ENCODE measurements around the gene TYMP. TPM values are rescaled to one million over a fixed set of nuclear protein-coding genes. Genes with fewer than 3 reads are reported as not detected.

Gene TYMP
- total RNA-seq, 1 donor from 2014 or later: 8.9 TPM

GRCh38 chr22:50485221-50486131, 44.3 kb downstream of the TYMP start:
- no peaks in the 10 kb centered on the region for H3K9me3 ChIP-seq (ENCODE audit: control insufficient read depth in 3 of 3, low read length in 3 of 3)
- no peaks in the 10 kb centered on the region for H3K4me1 ChIP-seq (ENCODE audit: control insufficient read depth in 3 of 3, insufficient read depth in 3 of 3, low read length in 3 of 3)
- H3K27ac ChIP-seq (ENCODE audit: low read depth, low read length): no peak overlapping the region
- no peak overlapping the region for H3K9ac ChIP-seq (ENCODE audit: low read depth in 1 of 3, low read length in 3 of 3)
- H3K36me3 ChIP-seq (ENCODE audit: control insufficient read depth in 3 of 3, insufficient read depth in 3 of 3, low read length in 3 of 3): no peaks in the 10 kb centered on the region
- H3K27me3 ChIP-seq (ENCODE audit: control insufficient read depth in 3 of 3, insufficient read depth in 3 of 3, low read length in 3 of 3): peaks cover 36 to 67% (median 64%) of the 10 kb centered on the region in 3 donors
- H3K4me3 ChIP-seq (ENCODE audit: low read length in 3 of 3): no peak overlapping the region

- H3K36me3 ChIP-seq (ENCODE audit: control insufficient read depth in 3 of 3, insufficient read depth in 3 of 3, low read length in 3 of 3): no peaks in the 10 kb centered on the region
- peaks cover 45 to 72% (median 68%) of the 10 kb centered on the region in 3 donors for H3K27me3 ChIP-seq (ENCODE audit: control insufficient read depth in 3 of 3, insufficient read depth in 3 of 3, low read length in 3 of 3)
- no peaks in the 10 kb centered on the region for H3K4me1 ChIP-seq (ENCODE audit: control insufficient read depth in 3 of 3, insufficient read depth in 3 of 3, low read length in 3 of 3)
- H3K9me3 ChIP-seq (ENCODE audit: control insufficient read depth in 3 of 3, low read length in 3 of 3): no peaks in the 10 kb centered on the region
- no peak overlapping the region for H3K9ac ChIP-seq (ENCODE audit: low read depth in 1 of 3, low read length in 3 of 3)
- H3K4me3 ChIP-seq (ENCODE audit: low read length in 3 of 3): no peak overlapping the region
- H3K27ac ChIP-seq (ENCODE audit: low read depth, low read length): no peak overlapping the region
These were observed 45.6 kb downstream of the TYMP start for GRCh38 chr22:50483977-50484853.

GRCh38 chr22:50483556-50483955, 46.3 kb downstream of the TYMP start:
- no peak overlapping the region for H3K9ac ChIP-seq (ENCODE audit: low read depth in 1 of 3, low read length in 3 of 3)
- no peak overlapping the region for H3K4me3 ChIP-seq (ENCODE audit: low read length in 3 of 3)
- no peaks in the 10 kb centered on the region for H3K36me3 ChIP-seq (ENCODE audit: control insufficient read depth in 3 of 3, insufficient read depth in 3 of 3, low read length in 3 of 3)
- no peaks in the 10 kb centered on the region for H3K9me3 ChIP-seq (ENCODE audit: control insufficient read depth in 3 of 3, low read length in 3 of 3)
- H3K4me1 ChIP-seq (ENCODE audit: control insufficient read depth in 3 of 3, insufficient read depth in 3 of 3, low read length in 3 of 3): no peaks in the 10 kb centered on the region
- peaks cover 45 to 72% (median 69%) of the 10 kb centered on the region in 3 donors for H3K27me3 ChIP-seq (ENCODE audit: control insufficient read depth in 3 of 3, insufficient read depth in 3 of 3, low read length in 3 of 3)
- no peak overlapping the region for H3K27ac ChIP-seq (ENCODE audit: low read depth, low read length)

GRCh38 chr22:50483106-50483505, 46.7 kb downstream of the TYMP start:
- H3K27ac ChIP-seq (ENCODE audit: low read depth, low read length): no peak overlapping the region

GRCh38 chr22:50482107-50483074, 47.4 kb downstream of the TYMP start:
- H3K9me3 ChIP-seq (ENCODE audit: control insufficient read depth in 3 of 3, low read length in 3 of 3): no peaks in the 10 kb centered on the region
- H3K36me3 ChIP-seq (ENCODE audit: control insufficient read depth in 3 of 3, insufficient read depth in 3 of 3, low read length in 3 of 3): no peaks in the 10 kb centered on the region
- no peak overlapping the region for H3K4me3 ChIP-seq (ENCODE audit: low read length in 3 of 3)
- H3K27me3 ChIP-seq (ENCODE audit: control insufficient read depth in 3 of 3, insufficient read depth in 3 of 3, low read length in 3 of 3): peaks cover 42 to 66% (median 63%) of the 10 kb centered on the region in 3 donors
- H3K27ac ChIP-seq (ENCODE audit: low read depth, low read length): no peak overlapping the region
- H3K9ac ChIP-seq (ENCODE audit: low read depth in 1 of 3, low read length in 3 of 3): no peak overlapping the region
- H3K4me1 ChIP-seq (ENCODE audit: control insufficient read depth in 3 of 3, insufficient read depth in 3 of 3, low read length in 3 of 3): no peaks in the 10 kb centered on the region

More at GRCh38 chr22:50483106-50483505, 46.7 kb downstream of the TYMP start:
- H3K27me3 ChIP-seq (ENCODE audit: control insufficient read depth in 3 of 3, insufficient read depth in 3 of 3, low read length in 3 of 3): peaks cover 44 to 72% (median 70%) of the 10 kb centered on the region in 3 donors
- H3K9ac ChIP-seq (ENCODE audit: low read depth in 1 of 3, low read length in 3 of 3): no peak overlapping the region
- no peaks in the 10 kb centered on the region for H3K4me1 ChIP-seq (ENCODE audit: control insufficient read depth in 3 of 3, insufficient read depth in 3 of 3, low read length in 3 of 3)
- no peaks in the 10 kb centered on the region for H3K9me3 ChIP-seq (ENCODE audit: control insufficient read depth in 3 of 3, low read length in 3 of 3)
- no peaks in the 10 kb centered on the region for H3K36me3 ChIP-seq (ENCODE audit: control insufficient read depth in 3 of 3, insufficient read depth in 3 of 3, low read length in 3 of 3)
- no peak overlapping the region for H3K4me3 ChIP-seq (ENCODE audit: low read length in 3 of 3)

- H3K4me3 ChIP-seq (ENCODE audit: low read length in 3 of 3): no peak within 1 kb of the TSS
- H3K9ac ChIP-seq (ENCODE audit: low read depth in 1 of 3, low read length in 3 of 3): no peak within 1 kb of the TSS
- no peak within 1 kb of the TSS for H3K27ac ChIP-seq (ENCODE audit: low read depth, low read length)
- H3K9me3 ChIP-seq (ENCODE audit: control insufficient read depth in 3 of 3, low read length in 3 of 3): no peaks in the 10 kb centered on the region
- H3K27me3 ChIP-seq (ENCODE audit: control insufficient read depth in 3 of 3, insufficient read depth in 3 of 3, low read length in 3 of 3): peaks cover 42 to 58% (median 56%) of the 10 kb centered on the region in 3 donors
- H3K36me3 ChIP-seq (ENCODE audit: control insufficient read depth in 3 of 3, insufficient read depth in 3 of 3, low read length in 3 of 3): no peaks in the 10 kb centered on the region
- no peaks in the 10 kb centered on the region for H3K4me1 ChIP-seq (ENCODE audit: control insufficient read depth in 3 of 3, insufficient read depth in 3 of 3, low read length in 3 of 3)
These were observed 48.2 kb downstream of the TYMP start, which contains the start of gene ADM2 for GRCh38 chr22:50481440-50482106. TSS of gene ADM2 (plus strand) at chr22:50481543. CDS start at chr22:50481848, 305 bp downstream.

GRCh38 chr22:50481045-50481439, 48.8 kb downstream of the TYMP start:
- Histone ChIP-seq H3K27me3 (ENCODE audit: control insufficient read depth in 3 of 3, insufficient read depth in 3 of 3, low read length in 3 of 3) (peaks cover 42 to 56% (median 55%) of the 10 kb centered on the region in 3 donors), H3K27ac (ENCODE audit: low read depth, low read length) (no peak overlapping the region), H3K9me3 (ENCODE audit: control insufficient read depth in 3 of 3, low read length in 3 of 3) (no peaks in the 10 kb centered on the region), H3K4me3 (ENCODE audit: low read length in 3 of 3) (no peak overlapping the region), H3K4me1 (ENCODE audit: control insufficient read depth in 3 of 3, insufficient read depth in 3 of 3, low read length in 3 of 3) (no peaks in the 10 kb centered on the region), H3K36me3 (ENCODE audit: control insufficient read depth in 3 of 3, insufficient read depth in 3 of 3, low read length in 3 of 3) (no peaks in the 10 kb centered on the region), H3K9ac (ENCODE audit: low read depth in 1 of 3, low read length in 3 of 3) (no peak overlapping the region)

- H3K9me3 ChIP-seq (ENCODE audit: control insufficient read depth in 3 of 3, low read length in 3 of 3): no peaks in the 10 kb centered on the region
- H3K36me3 ChIP-seq (ENCODE audit: control insufficient read depth in 3 of 3, insufficient read depth in 3 of 3, low read length in 3 of 3): no peaks in the 10 kb centered on the region
- H3K4me3 ChIP-seq (ENCODE audit: low read length in 3 of 3): no peak overlapping the region
- H3K27me3 ChIP-seq (ENCODE audit: control insufficient read depth in 3 of 3, insufficient read depth in 3 of 3, low read length in 3 of 3): peaks cover 36 to 49% (median 45%) of the 10 kb centered on the region in 3 donors
- peaks cover 4 to 6% (median 6%) of the 10 kb centered on the region in 3 donors for H3K4me1 ChIP-seq (ENCODE audit: control insufficient read depth in 3 of 3, insufficient read depth in 3 of 3, low read length in 3 of 3)
- H3K9ac ChIP-seq (ENCODE audit: low read depth in 1 of 3, low read length in 3 of 3): no peak overlapping the region
- H3K27ac ChIP-seq (ENCODE audit: low read depth, low read length): no peak overlapping the region
These were observed 50.1 kb downstream of the TYMP start for GRCh38 chr22:50479721-50480120.

- H3K9ac ChIP-seq (ENCODE audit: low read depth in 1 of 3, low read length in 3 of 3): no peak overlapping the region
- H3K36me3 ChIP-seq (ENCODE audit: control insufficient read depth in 3 of 3, insufficient read depth in 3 of 3, low read length in 3 of 3): no peaks in the 10 kb centered on the region
- no peaks in the 10 kb centered on the region for H3K9me3 ChIP-seq (ENCODE audit: control insufficient read depth in 3 of 3, low read length in 3 of 3)
- no peak overlapping the region for H3K27ac ChIP-seq (ENCODE audit: low read depth, low read length)
- no peak overlapping the region for H3K4me3 ChIP-seq (ENCODE audit: low read length in 3 of 3)
- H3K4me1 ChIP-seq (ENCODE audit: control insufficient read depth in 3 of 3, insufficient read depth in 3 of 3, low read length in 3 of 3): peaks cover 17 to 18% (median 18%) of the 10 kb centered on the region in 3 donors
- peaks cover 23 to 36% (median 32%) of the 10 kb centered on the region in 3 donors for H3K27me3 ChIP-seq (ENCODE audit: control insufficient read depth in 3 of 3, insufficient read depth in 3 of 3, low read length in 3 of 3)
These were observed 51.9 kb downstream of the TYMP start for GRCh38 chr22:50477923-50478322.
